ENCODE results near the gene GLI3. TPM values are rescaled to one million over a fixed set of nuclear protein-coding genes. Genes with fewer than 3 reads are reported as not detected.

GLI3 gene
- total RNA-seq, 2 experiments from 2014 or later = 0.28 to 0.36 TPM

DNA sequence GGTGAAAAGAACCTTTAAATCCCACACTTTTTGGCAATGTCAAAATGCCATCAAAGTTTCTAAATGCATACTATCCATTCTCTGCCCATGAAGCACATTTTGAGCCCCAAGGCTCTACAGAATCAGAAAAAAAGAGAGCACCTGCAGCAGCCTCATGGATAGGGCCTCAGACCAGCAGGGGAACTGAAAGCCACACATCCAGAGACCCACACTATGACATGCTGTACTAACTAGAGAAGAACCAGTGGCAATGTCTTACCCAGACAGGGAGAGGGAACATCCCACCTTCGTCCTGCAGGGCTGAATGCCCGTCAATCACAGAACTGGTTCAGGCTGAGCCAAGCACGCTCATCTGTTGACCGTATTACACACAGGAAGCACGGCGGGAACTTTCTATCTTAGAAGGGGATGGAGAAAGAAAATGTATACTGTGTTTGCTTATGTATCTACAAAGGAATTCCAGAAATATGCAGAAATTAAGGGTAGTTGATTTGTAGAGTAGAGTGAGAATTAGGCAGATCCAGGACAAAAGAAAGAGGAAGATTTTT lies 237.2 kb downstream of the GLI3 start:
- no peaks in the 10 kb centered on the region for H3K9me3 ChIP-seq (ENCODE audit: control insufficient read depth in 1 of 2, insufficient read depth in 1 of 2, low read length in 2 of 2)
- DNase-seq = no peak
- peaks cover 20% of the 10 kb centered on the region for H3K27me3 Mint-ChIP-seq
- no peaks in the 10 kb centered on the region for H3K36me3 Mint-ChIP-seq (ENCODE audit: low read depth)
- no peaks in the 10 kb centered on the region for H3K9me3 Mint-ChIP-seq
- ChIA-PET POLR2A (no interaction called here), CTCF (no interaction called here)
- H3K4me3 Mint-ChIP-seq = no peak overlapping the region
- intact Hi-C loops (cut with DNase I, micrococcal nuclease) = no loop called here
- TF ChIP-seq, protein P1, sequence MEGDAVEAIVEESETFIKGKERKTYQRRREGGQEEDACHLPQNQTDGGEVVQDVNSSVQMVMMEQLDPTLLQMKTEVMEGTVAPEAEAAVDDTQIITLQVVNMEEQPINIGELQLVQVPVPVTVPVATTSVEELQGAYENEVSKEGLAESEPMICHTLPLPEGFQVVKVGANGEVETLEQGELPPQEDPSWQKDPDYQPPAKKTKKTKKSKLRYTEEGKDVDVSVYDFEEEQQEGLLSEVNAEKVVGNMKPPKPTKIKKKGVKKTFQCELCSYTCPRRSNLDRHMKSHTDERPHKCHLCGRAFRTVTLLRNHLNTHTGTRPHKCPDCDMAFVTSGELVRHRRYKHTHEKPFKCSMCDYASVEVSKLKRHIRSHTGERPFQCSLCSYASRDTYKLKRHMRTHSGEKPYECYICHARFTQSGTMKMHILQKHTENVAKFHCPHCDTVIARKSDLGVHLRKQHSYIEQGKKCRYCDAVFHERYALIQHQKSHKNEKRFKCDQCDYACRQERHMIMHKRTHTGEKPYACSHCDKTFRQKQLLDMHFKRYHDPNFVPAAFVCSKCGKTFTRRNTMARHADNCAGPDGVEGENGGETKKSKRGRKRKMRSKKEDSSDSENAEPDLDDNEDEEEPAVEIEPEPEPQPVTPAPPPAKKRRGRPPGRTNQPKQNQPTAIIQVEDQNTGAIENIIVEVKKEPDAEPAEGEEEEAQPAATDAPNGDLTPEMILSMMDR (IDR thresholded peaks at IDR 0.05) = no peak
- no peaks in the 10 kb centered on the region for H3K4me1 ChIP-seq (ENCODE audit: insufficient read depth, low read length)
- H3K27ac ChIP-seq (ENCODE audit: low read depth in 1 of 2, low read length in 2 of 2) = no peak overlapping the region
- H3K27ac Mint-ChIP-seq = no peak overlapping the region
- no peak for ATAC-seq (ENCODE audit: poor library complexity)
- no peaks in the 10 kb centered on the region for H3K27me3 ChIP-seq (ENCODE audit: control insufficient read depth in 1 of 2, insufficient read depth in 2 of 2, low read length in 2 of 2)
- no peak overlapping the region for H3K4me3 ChIP-seq (ENCODE audit: low read length)
- H3K36me3 ChIP-seq (ENCODE audit: insufficient read depth, low read length) = no peaks in the 10 kb centered on the region
- no peaks in the 10 kb centered on the region for H3K4me1 Mint-ChIP-seq (ENCODE audit: low read depth)

- Mint-ChIP-seq H3K27me3 (peaks cover 20% of the 10 kb centered on the region), H3K9me3 (no peaks in the 10 kb centered on the region), H3K36me3 (ENCODE audit: low read depth) (no peaks in the 10 kb centered on the region), H3K4me3 (no peak overlapping the region), H3K27ac (no peak overlapping the region), H3K4me1 (ENCODE audit: low read depth) (no peaks in the 10 kb centered on the region)
- Histone ChIP-seq H3K27me3 (ENCODE audit: control insufficient read depth in 1 of 2, insufficient read depth in 2 of 2, low read length in 2 of 2) (no peaks in the 10 kb centered on the region), H3K9me3 (ENCODE audit: control insufficient read depth in 1 of 2, insufficient read depth in 1 of 2, low read length in 2 of 2) (no peaks in the 10 kb centered on the region), H3K4me3 (ENCODE audit: low read length) (no peak overlapping the region), H3K27ac (ENCODE audit: low read depth in 1 of 2, low read length in 2 of 2) (no peak overlapping the region), H3K36me3 (ENCODE audit: insufficient read depth, low read length) (no peaks in the 10 kb centered on the region), H3K4me1 (ENCODE audit: insufficient read depth, low read length) (no peaks in the 10 kb centered on the region)
- TF ChIP-seq, protein P1 (IDR thresholded peaks at IDR 0.05) = no peak
- ChIA-PET CTCF (no interaction called here), POLR2A (no interaction called here)
- DNase-seq (no peak), ATAC-seq (ENCODE audit: poor library complexity) (no peak)
- intact Hi-C loops (cut with DNase I, micrococcal nuclease) = no loop called here
Observed at GRCh38 chr7:41998041-41998440, 239.0 kb downstream of the GLI3 start.

GRCh38 chr7:41997151-41997550 lies 239.9 kb downstream of the GLI3 start:
- Mint-ChIP-seq H3K4me3 (no peak overlapping the region), H3K27me3 (peaks cover 20% of the 10 kb centered on the region), H3K9me3 (no peaks in the 10 kb centered on the region), H3K4me1 (ENCODE audit: low read depth) (no peaks in the 10 kb centered on the region), H3K36me3 (ENCODE audit: low read depth) (no peaks in the 10 kb centered on the region), H3K27ac (no peak overlapping the region)
- Histone ChIP-seq H3K9me3 (ENCODE audit: control insufficient read depth in 1 of 2, insufficient read depth in 1 of 2, low read length in 2 of 2) (no peaks in the 10 kb centered on the region), H3K27me3 (ENCODE audit: control insufficient read depth in 1 of 2, insufficient read depth in 2 of 2, low read length in 2 of 2) (no peaks in the 10 kb centered on the region), H3K4me3 (ENCODE audit: low read length) (no peak overlapping the region), H3K27ac (ENCODE audit: low read depth in 1 of 2, low read length in 2 of 2) (no peak overlapping the region), H3K36me3 (ENCODE audit: insufficient read depth, low read length) (no peaks in the 10 kb centered on the region), H3K4me1 (ENCODE audit: insufficient read depth, low read length) (no peaks in the 10 kb centered on the region)
- no peak for DNase-seq
- no peak for ATAC-seq (ENCODE audit: poor library complexity)
- TF ChIP-seq, protein P1 (IDR thresholded peaks at IDR 0.05) = no peak
- CTCF ChIA-PET = no interaction called here
- intact Hi-C loops (cut with DNase I, micrococcal nuclease) = no loop called here
- POLR2A ChIA-PET = no interaction called here
